ENCODE results near the gene TCP11L2. TPM values are rescaled to one million over a fixed set of nuclear protein-coding genes. Genes with fewer than 3 reads are reported as not detected.

The TCP11L2 gene
- polyA plus RNA-seq, 1 donor from 2014 or later: 16.6 TPM

DNA sequence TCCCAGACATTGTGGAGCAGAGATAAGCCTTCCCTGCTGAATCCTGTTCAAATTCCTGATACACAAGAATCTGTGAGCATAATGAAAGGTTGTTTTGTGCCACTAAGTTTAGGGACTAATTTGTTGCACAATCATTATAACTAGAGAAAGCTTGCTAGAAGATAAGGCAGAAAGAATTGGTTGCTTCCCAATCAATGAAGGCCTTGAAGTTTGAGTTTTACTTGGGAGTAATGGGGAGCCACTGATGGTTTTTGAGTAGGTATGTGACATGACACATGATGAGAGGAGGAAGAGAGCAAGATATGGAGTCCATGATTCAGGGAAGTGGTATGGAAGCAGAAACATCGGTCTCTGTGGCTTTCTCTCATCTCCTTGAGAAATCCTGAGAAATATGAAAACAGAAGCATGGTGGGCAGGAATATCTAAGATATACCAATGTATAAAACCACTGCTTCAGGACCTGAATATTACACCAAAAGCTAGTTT, 13.3 kb upstream of the TCP11L2 start:
- Histone ChIP-seq H3K79me2 (replicated peaks; ENCODE audit: insufficient read depth, low read length) (no peaks in the 10 kb centered on the region), H3F3A (ENCODE audit: insufficient read depth, low read length, poor library complexity, severe bottlenecking) (no peaks in the 10 kb centered on the region), H4K20me1 (ENCODE audit: insufficient read depth) (no peaks in the 10 kb centered on the region), H3K9me3 (ENCODE audit: low read length) (no peaks in the 10 kb centered on the region), H3K4me3 (ENCODE audit: low read length) (no peak overlapping the region), H2AFZ (ENCODE audit: low read depth, low read length) (no peak overlapping the region), H3K9me2 (ENCODE audit: insufficient read depth, low read length) (no peaks in the 10 kb centered on the region), H3K9ac (ENCODE audit: low read length) (no peak overlapping the region), H3K4me2 (ENCODE audit: low read length) (no peak overlapping the region), H3K27ac (ENCODE audit: low read length) (no peak overlapping the region), H3K27me3 (ENCODE audit: insufficient read depth, low read depth, low read length) (no peaks in the 10 kb centered on the region), H3K36me3 (ENCODE audit: insufficient read depth, low read length) (no peaks in the 10 kb centered on the region)
- no peak for TF ChIP-seq MXI1 (conservative IDR thresholded peaks at IDR 0.05; ENCODE audit: poor library complexity, severe bottlenecking)
- TF ChIP-seq RAD21 (conservative IDR thresholded peaks at IDR 0.05): no peak
- TF ChIP-seq POLR2AphosphoS5 (IDR thresholded peaks at IDR 0.05): no peak
- no peak for TF ChIP-seq EP300 (conservative IDR thresholded peaks at IDR 0.05; ENCODE audit: poor library complexity, severe bottlenecking)
- TF ChIP-seq, protein P1, sequence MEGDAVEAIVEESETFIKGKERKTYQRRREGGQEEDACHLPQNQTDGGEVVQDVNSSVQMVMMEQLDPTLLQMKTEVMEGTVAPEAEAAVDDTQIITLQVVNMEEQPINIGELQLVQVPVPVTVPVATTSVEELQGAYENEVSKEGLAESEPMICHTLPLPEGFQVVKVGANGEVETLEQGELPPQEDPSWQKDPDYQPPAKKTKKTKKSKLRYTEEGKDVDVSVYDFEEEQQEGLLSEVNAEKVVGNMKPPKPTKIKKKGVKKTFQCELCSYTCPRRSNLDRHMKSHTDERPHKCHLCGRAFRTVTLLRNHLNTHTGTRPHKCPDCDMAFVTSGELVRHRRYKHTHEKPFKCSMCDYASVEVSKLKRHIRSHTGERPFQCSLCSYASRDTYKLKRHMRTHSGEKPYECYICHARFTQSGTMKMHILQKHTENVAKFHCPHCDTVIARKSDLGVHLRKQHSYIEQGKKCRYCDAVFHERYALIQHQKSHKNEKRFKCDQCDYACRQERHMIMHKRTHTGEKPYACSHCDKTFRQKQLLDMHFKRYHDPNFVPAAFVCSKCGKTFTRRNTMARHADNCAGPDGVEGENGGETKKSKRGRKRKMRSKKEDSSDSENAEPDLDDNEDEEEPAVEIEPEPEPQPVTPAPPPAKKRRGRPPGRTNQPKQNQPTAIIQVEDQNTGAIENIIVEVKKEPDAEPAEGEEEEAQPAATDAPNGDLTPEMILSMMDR (IDR thresholded peaks at IDR 0.05; ENCODE audit: poor library complexity, severe bottlenecking): no peak
- no peak for TF ChIP-seq TAF1 (IDR thresholded peaks at IDR 0.05; ENCODE audit: low read depth)
- TF ChIP-seq, protein P2, sequence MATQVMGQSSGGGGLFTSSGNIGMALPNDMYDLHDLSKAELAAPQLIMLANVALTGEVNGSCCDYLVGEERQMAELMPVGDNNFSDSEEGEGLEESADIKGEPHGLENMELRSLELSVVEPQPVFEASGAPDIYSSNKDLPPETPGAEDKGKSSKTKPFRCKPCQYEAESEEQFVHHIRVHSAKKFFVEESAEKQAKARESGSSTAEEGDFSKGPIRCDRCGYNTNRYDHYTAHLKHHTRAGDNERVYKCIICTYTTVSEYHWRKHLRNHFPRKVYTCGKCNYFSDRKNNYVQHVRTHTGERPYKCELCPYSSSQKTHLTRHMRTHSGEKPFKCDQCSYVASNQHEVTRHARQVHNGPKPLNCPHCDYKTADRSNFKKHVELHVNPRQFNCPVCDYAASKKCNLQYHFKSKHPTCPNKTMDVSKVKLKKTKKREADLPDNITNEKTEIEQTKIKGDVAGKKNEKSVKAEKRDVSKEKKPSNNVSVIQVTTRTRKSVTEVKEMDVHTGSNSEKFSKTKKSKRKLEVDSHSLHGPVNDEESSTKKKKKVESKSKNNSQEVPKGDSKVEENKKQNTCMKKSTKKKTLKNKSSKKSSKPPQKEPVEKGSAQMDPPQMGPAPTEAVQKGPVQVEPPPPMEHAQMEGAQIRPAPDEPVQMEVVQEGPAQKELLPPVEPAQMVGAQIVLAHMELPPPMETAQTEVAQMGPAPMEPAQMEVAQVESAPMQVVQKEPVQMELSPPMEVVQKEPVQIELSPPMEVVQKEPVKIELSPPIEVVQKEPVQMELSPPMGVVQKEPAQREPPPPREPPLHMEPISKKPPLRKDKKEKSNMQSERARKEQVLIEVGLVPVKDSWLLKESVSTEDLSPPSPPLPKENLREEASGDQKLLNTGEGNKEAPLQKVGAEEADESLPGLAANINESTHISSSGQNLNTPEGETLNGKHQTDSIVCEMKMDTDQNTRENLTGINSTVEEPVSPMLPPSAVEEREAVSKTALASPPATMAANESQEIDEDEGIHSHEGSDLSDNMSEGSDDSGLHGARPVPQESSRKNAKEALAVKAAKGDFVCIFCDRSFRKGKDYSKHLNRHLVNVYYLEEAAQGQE (IDR thresholded peaks at IDR 0.05; ENCODE audit: borderline replicate concordance): no peak
- TF ChIP-seq SMC3 (conservative IDR thresholded peaks at IDR 0.05; ENCODE audit: poor library complexity): no peak
- TF ChIP-seq EZH2 (IDR thresholded peaks at IDR 0.05; ENCODE audit: borderline replicate concordance, insufficient read depth, low read length, poor library complexity, severe bottlenecking): no peak

DNA sequence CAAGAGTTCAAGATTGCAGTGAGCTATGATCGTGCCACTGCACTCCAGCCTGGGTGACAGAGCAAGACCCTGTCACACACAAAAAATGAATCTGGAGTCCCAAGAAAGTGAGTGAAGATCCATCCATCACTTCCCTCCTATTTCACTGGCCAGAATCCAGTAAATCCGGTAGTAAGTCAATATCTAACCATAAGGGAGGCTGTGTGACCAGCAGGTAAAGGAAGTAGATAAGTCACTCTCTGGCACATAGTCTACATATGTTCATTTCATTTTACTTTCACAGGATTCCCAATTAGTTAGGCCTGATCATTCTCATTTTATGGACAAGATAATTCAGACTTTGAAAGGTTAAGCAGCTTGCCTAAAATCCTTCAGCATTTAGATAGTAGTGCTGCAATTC, 11.9 kb upstream of the TCP11L2 start:
- H3F3A ChIP-seq (ENCODE audit: insufficient read depth, low read length, poor library complexity, severe bottlenecking): no peaks in the 10 kb centered on the region
- no peak overlapping the region for H3K9ac ChIP-seq (ENCODE audit: low read length)
- H3K4me2 ChIP-seq (ENCODE audit: low read length): no peak overlapping the region
- no peaks in the 10 kb centered on the region for H3K27me3 ChIP-seq (ENCODE audit: insufficient read depth, low read depth, low read length)
- H3K36me3 ChIP-seq (ENCODE audit: insufficient read depth, low read length): no peaks in the 10 kb centered on the region
- no peaks in the 10 kb centered on the region for H3K9me2 ChIP-seq (ENCODE audit: insufficient read depth, low read length)
- H2AFZ ChIP-seq (ENCODE audit: low read depth, low read length): no peak overlapping the region
- no peaks in the 10 kb centered on the region for H3K79me2 ChIP-seq (replicated peaks; ENCODE audit: insufficient read depth, low read length)
- H3K9me3 ChIP-seq (ENCODE audit: low read length): no peaks in the 10 kb centered on the region
- TF ChIP-seq RAD21 (conservative IDR thresholded peaks at IDR 0.05): no peak
- TF ChIP-seq POLR2AphosphoS5 (IDR thresholded peaks at IDR 0.05): no peak
- TF ChIP-seq MXI1 (conservative IDR thresholded peaks at IDR 0.05; ENCODE audit: poor library complexity, severe bottlenecking): no peak
- no peak for TF ChIP-seq EZH2 (IDR thresholded peaks at IDR 0.05; ENCODE audit: borderline replicate concordance, insufficient read depth, low read length, poor library complexity, severe bottlenecking)
- TF ChIP-seq, protein P2 (IDR thresholded peaks at IDR 0.05; ENCODE audit: borderline replicate concordance): no peak
- TF ChIP-seq TAF1 (IDR thresholded peaks at IDR 0.05; ENCODE audit: low read depth): no peak
- no peak for TF ChIP-seq SMC3 (conservative IDR thresholded peaks at IDR 0.05; ENCODE audit: poor library complexity)
- TF ChIP-seq, protein P1 (IDR thresholded peaks at IDR 0.05; ENCODE audit: poor library complexity, severe bottlenecking): no peak
- H4K20me1 ChIP-seq (ENCODE audit: insufficient read depth): no peaks in the 10 kb centered on the region
- no peak overlapping the region for H3K4me3 ChIP-seq (ENCODE audit: low read length)
- H3K27ac ChIP-seq (ENCODE audit: low read length): no peak overlapping the region

All from neural cell (in vitro differentiated cells).